Keratinocyte (primary cell): ENCODE measurements around the gene CDH22. TPM values are rescaled to one million over a fixed set of nuclear protein-coding genes. Genes with fewer than 3 reads are reported as not detected.

Experiments used
- DNase-seq: peaks from one replicate; pipeline ENCODE4 v3.0.0-alpha.2; 2011; ENCODE audit warnings: low read depth, missing footprints, low spot score
- FAIRE-seq: peaks from 2 replicates; lab custom pipeline; 2011; peaks lifted over from hg19 to GRCh38; lab: Jason Lieb, UNC
- H2AFZ ChIP-seq: 2 replicates; pipeline ENCODE4 v1.6.0; 2012; ENCODE audit warnings: low read length, control low read depth, inconsistent platforms; ENCODE audit not compliant: control insufficient read depth
- H3K27ac ChIP-seq: 2 replicates; pipeline ENCODE4 v1.5.1; 2011; ENCODE audit warnings: low read length; ENCODE audit not compliant: control insufficient read depth, insufficient read depth
- H3K27me3 ChIP-seq: 3 replicates; pipeline ENCODE4 v1.6.0; 2011; ENCODE audit warnings: low read length; ENCODE audit not compliant: control insufficient read depth, insufficient read depth; ENCODE audit errors: extremely low read depth
- H3K36me3 ChIP-seq, 2 experiments: 2 replicates in 1 of 2; 3 replicates in 1 of 2; pipeline ENCODE4 v1.5.1; 2011; ENCODE audit warnings: low read length in 2 of 2, mild to moderate bottlenecking in 1 of 2; ENCODE audit not compliant: control insufficient read depth in 2 of 2, insufficient read depth in 2 of 2; ENCODE audit errors: extremely low read depth in 1 of 2
- H3K4me1 ChIP-seq: 3 replicates; pipeline ENCODE4 v1.5.1; 2011; ENCODE audit warnings: low read length; ENCODE audit not compliant: control insufficient read depth, insufficient read depth; ENCODE audit errors: extremely low read depth
- H3K4me2 ChIP-seq: 3 replicates; pipeline ENCODE4 v1.6.0; 2011; ENCODE audit warnings: low read depth, low read length; ENCODE audit not compliant: control insufficient read depth, insufficient read depth; ENCODE audit errors: extremely low read depth
- H3K4me3 ChIP-seq, 3 experiments: fragments of 200-600 bp in 1 of 3; sonication (generic) in 1 of 3; 2 replicates in 2 of 3; 3 replicates in 1 of 3; pipeline ENCODE4 v1.5.1; 2011 to 2016; ENCODE audit warnings: low read length in 3 of 3, mild to moderate bottlenecking in 3 of 3, control low read depth in 2 of 3, inconsistent platforms in 1 of 3, low read depth in 1 of 3, mixed read lengths in 1 of 3, mixed run types in 1 of 3, moderate library complexity in 1 of 3; ENCODE audit not compliant: control insufficient read depth in 2 of 3, insufficient read depth in 2 of 3; ENCODE audit errors: extremely low read depth in 1 of 3
- H3K79me2 ChIP-seq: 2 replicates; pipeline ENCODE4 v1.6.0; 2012; ENCODE audit warnings: low read length; ENCODE audit not compliant: control insufficient read depth, insufficient read depth
- H3K9ac ChIP-seq: 3 replicates; pipeline ENCODE4 v1.6.0; 2011; ENCODE audit warnings: low read length; ENCODE audit not compliant: control insufficient read depth, insufficient read depth; ENCODE audit errors: extremely low read depth
- H3K9me1 ChIP-seq: 3 replicates; pipeline ENCODE4 v1.6.0; 2011; ENCODE audit warnings: low read length; ENCODE audit not compliant: control insufficient read depth, insufficient read depth; ENCODE audit errors: extremely low read depth
- H3K9me3 ChIP-seq: 2 replicates; pipeline ENCODE4 v1.5.1; 2012; ENCODE audit warnings: low read depth, low read length; ENCODE audit not compliant: control insufficient read depth
- H4K20me1 ChIP-seq: 3 replicates; pipeline ENCODE4 v1.6.0; 2011; ENCODE audit warnings: low read length; ENCODE audit not compliant: control insufficient read depth, insufficient read depth; ENCODE audit errors: extremely low read depth
- EZH2 ChIP-seq: IDR thresholded peaks from one replicate; pipeline ENCODE4 v1.6.1; 2012; ENCODE audit warnings: inconsistent platforms, mild to moderate bottlenecking, low read length, moderate library complexity
- dilution Hi-C: fragments of 300-500 bp; cut with MboI; formaldehyde crosslinking; loops from one replicate; pipeline ENCODE4 v1.7.0; 2020; ENCODE audit warnings: low sequenced_read_pairs; ENCODE audit not compliant: extremely low pct_ligation_motif_present
- polyA plus RNA-seq, 5 experiments: library from polyadenylated mRNA; depleted of rRNA in 3 of 5; stranded (reverse) in 3 of 5; stranded (forward) in 1 of 5; unstranded in 1 of 5; fragments of >200 nt; gene quantifications; 1 replicate in 1 of 5; 2 replicates in 3 of 5; 3 replicates in 1 of 5; pipeline versions ENCODE4 v1.2.1 to v1.2.3, GENCODE V29; 2011 to 2012; ENCODE audit warnings: missing spikeins in 2 of 5, low read depth in 1 of 5, low replicate concordance in 1 of 5
- TF ChIP-seq, protein P1 (sequence below), 3 experiments: IDR thresholded peaks in 1 of 3; conservative IDR thresholded peaks in 1 of 3; optimal IDR thresholded peaks in 1 of 3; 2 replicates in 2 of 3; 3 replicates in 1 of 3; pipeline versions ENCODE3 to v1.5.1; 2011; ENCODE audit warnings: low read length in 3 of 3, mild to moderate bottlenecking in 3 of 3, moderate library complexity in 2 of 3, control low read depth in 1 of 3, inconsistent platforms in 1 of 3; ENCODE audit not compliant: insufficient read depth in 2 of 3; ENCODE audit errors: extremely low read depth in 1 of 3

The CDH22 gene
- polyA plus RNA-seq, 1 donor (not counting 4 experiments of a cell fraction or from before 2014, with no cell fraction given): not detected

GRCh38 chr20:46173652-46174468, 134.4 kb downstream of the CDH22 start:
- Histone ChIP-seq H3K27me3 (peaks cover 40% of the 10 kb centered on the region), H3K9me3 (no peaks in the 10 kb centered on the region), H2AFZ (no peak overlapping the region), H3K4me2 (no peak overlapping the region), H3K9ac (no peak overlapping the region), H3K4me3 (no peak overlapping the region), H3K27ac (no peak overlapping the region), H3K9me1 (no peaks in the 10 kb centered on the region), H4K20me1 (no peaks in the 10 kb centered on the region), H3K36me3 (no peaks in the 10 kb centered on the region), H3K4me1 (no peaks in the 10 kb centered on the region), H3K79me2 (no peaks in the 10 kb centered on the region)
- TF ChIP-seq EZH2: no peak
- TF ChIP-seq, protein P1, sequence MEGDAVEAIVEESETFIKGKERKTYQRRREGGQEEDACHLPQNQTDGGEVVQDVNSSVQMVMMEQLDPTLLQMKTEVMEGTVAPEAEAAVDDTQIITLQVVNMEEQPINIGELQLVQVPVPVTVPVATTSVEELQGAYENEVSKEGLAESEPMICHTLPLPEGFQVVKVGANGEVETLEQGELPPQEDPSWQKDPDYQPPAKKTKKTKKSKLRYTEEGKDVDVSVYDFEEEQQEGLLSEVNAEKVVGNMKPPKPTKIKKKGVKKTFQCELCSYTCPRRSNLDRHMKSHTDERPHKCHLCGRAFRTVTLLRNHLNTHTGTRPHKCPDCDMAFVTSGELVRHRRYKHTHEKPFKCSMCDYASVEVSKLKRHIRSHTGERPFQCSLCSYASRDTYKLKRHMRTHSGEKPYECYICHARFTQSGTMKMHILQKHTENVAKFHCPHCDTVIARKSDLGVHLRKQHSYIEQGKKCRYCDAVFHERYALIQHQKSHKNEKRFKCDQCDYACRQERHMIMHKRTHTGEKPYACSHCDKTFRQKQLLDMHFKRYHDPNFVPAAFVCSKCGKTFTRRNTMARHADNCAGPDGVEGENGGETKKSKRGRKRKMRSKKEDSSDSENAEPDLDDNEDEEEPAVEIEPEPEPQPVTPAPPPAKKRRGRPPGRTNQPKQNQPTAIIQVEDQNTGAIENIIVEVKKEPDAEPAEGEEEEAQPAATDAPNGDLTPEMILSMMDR (optimal IDR thresholded peaks at IDR 0.05 in 1 of 3, IDR thresholded peaks at IDR 0.05 in 1 of 3, conservative IDR thresholded peaks at IDR 0.05 in 1 of 3; ENCODE audit: extremely low read depth in 1 of 3, insufficient read depth in 2 of 3, low read length in 3 of 3): no peak
- no peak for DNase-seq
- FAIRE-seq: no peak
- dilution Hi-C loops: no loop called here

DNA sequence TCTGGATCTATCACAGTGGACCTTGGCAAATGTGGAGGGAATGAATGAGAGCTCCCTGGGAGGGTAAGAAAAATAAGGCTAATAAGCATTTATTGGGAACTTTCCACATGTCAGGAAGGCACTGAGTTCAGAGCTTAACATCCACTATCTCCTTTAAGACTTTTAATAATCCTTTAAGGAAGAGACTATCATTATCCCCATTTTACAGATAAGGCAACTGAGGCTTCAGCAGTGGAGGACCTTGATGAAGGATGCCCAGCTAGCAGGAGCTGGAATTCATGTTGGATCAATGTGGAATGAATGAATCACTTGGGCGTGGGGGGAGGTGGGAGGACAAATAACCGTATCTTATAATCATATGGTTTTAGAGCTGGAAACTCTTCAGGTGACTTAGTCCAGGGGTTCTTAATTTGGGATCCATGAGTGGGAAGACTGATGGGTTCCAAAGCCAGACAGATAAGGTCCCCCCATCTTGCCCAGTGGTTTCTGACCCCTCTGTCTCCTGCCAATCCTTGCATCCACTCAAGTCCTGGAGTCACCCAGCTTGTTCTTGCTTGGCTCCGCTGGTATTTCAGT, 135.2 kb downstream of the CDH22 start:
- FAIRE-seq (no peak), DNase-seq (no peak)
- no peaks in the 10 kb centered on the region for H3K9me1 ChIP-seq
- no peak overlapping the region for H2AFZ ChIP-seq
- dilution Hi-C loops: no loop called here
- H4K20me1 ChIP-seq: no peaks in the 10 kb centered on the region
- peaks cover 44% of the 10 kb centered on the region for H3K27me3 ChIP-seq
- H3K9me3 ChIP-seq: no peaks in the 10 kb centered on the region
- no peak overlapping the region for H3K4me2 ChIP-seq
- no peak overlapping the region for H3K27ac ChIP-seq
- no peak for TF ChIP-seq EZH2
- TF ChIP-seq, protein P1 (optimal IDR thresholded peaks at IDR 0.05 in 1 of 3, IDR thresholded peaks at IDR 0.05 in 1 of 3, conservative IDR thresholded peaks at IDR 0.05 in 1 of 3; ENCODE audit: extremely low read depth in 1 of 3, insufficient read depth in 2 of 3, low read length in 3 of 3): no peak
- no peaks in the 10 kb centered on the region for H3K79me2 ChIP-seq
- no peak overlapping the region for H3K9ac ChIP-seq
- no peaks in the 10 kb centered on the region for H3K36me3 ChIP-seq
- H3K4me1 ChIP-seq: no peaks in the 10 kb centered on the region
- H3K4me3 ChIP-seq: no peak overlapping the region
